ENCODE data around the gene SNPH.

Gene SNPH

DNA sequence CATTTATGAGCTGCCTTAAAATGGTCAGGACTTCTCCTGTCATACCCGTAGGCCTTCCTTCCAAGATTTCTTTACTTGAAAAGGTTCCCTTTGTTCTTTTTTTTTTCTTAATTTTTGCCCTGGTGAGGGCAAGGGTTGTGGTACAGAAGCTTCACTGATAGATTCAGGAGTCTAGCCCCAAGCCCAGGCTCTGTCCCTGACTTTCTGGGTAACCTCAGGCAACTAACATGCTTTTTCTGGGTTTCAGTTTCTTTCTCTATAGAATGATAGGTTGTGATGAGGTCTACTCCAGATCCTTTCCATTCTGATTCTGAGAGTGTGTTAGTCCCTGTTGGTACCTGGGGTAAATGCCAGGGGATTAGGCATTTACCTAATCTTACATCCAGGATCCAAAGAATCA, 21.2 kb downstream of the SNPH start:
- Histone ChIP-seq H3K9me2 (replicated peaks; ENCODE audit: low read depth, low read length) (no peaks in the 10 kb centered on the region), H3K4me2 (ENCODE audit: low read depth, low read length, poor library complexity, severe bottlenecking) (no peak overlapping the region), H3F3A (ENCODE audit: low read depth) (no peaks in the 10 kb centered on the region), H3K9ac (ENCODE audit: low read depth, low read length, poor library complexity, severe bottlenecking) (no peak overlapping the region), H3K4me1 (ENCODE audit: insufficient read depth, low read length, poor library complexity, severe bottlenecking) (no peaks in the 10 kb centered on the region), H3K36me3 (ENCODE audit: insufficient read depth, low read length) (no peaks in the 10 kb centered on the region), H3K9me3 (ENCODE audit: insufficient read depth, low read depth, low read length) (no peaks in the 10 kb centered on the region), H3K27me3 (ENCODE audit: insufficient read depth, low read length, poor library complexity, severe bottlenecking) (no peaks in the 10 kb centered on the region), H3K4me3 (ENCODE audit: low read length, poor library complexity, severe bottlenecking) (no peak overlapping the region), H3K79me2 (ENCODE audit: insufficient read depth, low read length) (no peaks in the 10 kb centered on the region), H4K20me1 (ENCODE audit: insufficient read depth, low read length, poor library complexity, severe bottlenecking) (no peaks in the 10 kb centered on the region), H2AFZ (ENCODE audit: low read length) (no peak overlapping the region)
- TF ChIP-seq EZH2phosphoT487 (IDR thresholded peaks at IDR 0.05; ENCODE audit: borderline replicate concordance) = no peak
- TF ChIP-seq, protein P1, sequence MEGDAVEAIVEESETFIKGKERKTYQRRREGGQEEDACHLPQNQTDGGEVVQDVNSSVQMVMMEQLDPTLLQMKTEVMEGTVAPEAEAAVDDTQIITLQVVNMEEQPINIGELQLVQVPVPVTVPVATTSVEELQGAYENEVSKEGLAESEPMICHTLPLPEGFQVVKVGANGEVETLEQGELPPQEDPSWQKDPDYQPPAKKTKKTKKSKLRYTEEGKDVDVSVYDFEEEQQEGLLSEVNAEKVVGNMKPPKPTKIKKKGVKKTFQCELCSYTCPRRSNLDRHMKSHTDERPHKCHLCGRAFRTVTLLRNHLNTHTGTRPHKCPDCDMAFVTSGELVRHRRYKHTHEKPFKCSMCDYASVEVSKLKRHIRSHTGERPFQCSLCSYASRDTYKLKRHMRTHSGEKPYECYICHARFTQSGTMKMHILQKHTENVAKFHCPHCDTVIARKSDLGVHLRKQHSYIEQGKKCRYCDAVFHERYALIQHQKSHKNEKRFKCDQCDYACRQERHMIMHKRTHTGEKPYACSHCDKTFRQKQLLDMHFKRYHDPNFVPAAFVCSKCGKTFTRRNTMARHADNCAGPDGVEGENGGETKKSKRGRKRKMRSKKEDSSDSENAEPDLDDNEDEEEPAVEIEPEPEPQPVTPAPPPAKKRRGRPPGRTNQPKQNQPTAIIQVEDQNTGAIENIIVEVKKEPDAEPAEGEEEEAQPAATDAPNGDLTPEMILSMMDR (conservative IDR thresholded peaks at IDR 0.05; ENCODE audit: low read length) = no peak

DNA sequence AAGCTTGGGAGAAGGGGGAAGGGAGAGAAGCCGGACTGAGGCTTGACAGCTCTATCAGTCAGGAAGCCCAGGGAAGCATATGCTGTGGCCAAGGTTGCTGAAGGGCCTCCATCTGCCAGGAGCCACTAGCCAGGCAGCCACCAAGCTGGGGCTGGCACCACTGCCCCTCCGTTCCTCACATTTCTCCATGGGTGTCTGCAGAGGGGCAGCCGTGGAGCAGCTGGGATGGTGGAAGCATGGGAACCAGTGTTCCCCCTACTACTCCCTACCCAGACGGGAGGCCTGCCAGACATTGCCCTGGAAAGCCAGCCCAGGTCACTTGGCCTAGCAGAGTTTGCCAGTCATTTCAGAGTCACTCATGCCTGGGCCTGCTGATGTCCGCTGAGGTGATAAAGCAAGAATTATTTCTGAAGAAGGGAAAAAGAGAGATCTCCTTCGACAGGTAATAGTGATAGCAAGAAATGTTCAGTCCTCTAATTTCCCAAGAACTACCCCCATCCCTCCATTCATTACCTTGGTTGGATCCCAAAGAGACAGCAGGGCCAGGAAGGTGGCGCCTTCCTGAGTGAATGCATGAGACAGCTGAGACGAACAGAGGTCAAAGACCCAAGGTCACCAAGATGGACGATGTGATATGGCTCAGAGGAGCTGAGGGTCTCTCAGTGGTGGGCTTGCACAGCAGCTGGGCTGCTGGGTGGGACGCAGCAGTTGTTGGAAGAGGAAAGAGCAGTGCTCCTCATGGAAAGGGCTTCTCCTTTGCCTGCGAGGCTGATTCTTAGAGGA, 21.9 kb downstream of the SNPH start:
- H3K9me2 ChIP-seq (replicated peaks; ENCODE audit: low read depth, low read length) = no peaks in the 10 kb centered on the region
- no peaks in the 10 kb centered on the region for H3K27me3 ChIP-seq (ENCODE audit: insufficient read depth, low read length, poor library complexity, severe bottlenecking)
- no peak for TF ChIP-seq EZH2phosphoT487 (IDR thresholded peaks at IDR 0.05; ENCODE audit: borderline replicate concordance)
- TF ChIP-seq, protein P1 (conservative IDR thresholded peaks at IDR 0.05; ENCODE audit: low read length) = no peak

DNA sequence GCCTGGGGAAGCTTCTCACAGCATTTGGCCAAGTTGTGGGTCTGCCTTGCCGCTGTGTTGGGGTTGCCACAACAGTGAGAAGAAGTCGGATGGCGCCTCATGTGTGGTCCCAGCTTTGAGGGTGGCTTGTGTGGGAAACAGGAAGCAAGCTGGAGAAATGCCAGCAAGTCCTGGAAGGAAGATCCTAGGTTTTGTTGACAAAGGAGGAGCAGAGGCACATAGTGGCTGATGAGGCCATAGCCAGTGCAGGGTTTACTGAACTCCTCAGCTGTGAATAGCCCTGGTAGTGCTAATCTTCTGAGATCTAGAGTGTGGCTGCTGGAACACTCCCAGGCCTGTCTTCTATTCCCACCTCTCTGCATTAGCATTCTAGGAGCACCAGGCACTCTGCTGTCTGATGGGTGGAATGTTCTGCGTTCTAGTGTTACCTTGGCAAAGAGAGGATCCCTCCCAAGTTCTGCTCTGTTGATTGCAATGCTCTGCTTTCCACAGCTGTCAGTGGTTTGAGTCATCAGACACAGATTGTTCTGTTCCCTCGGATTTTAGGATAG, 25.2 kb downstream of the SNPH start:
- no peak overlapping the region for H3K4me3 ChIP-seq (ENCODE audit: low read length, poor library complexity, severe bottlenecking)
- no peaks in the 10 kb centered on the region for H4K20me1 ChIP-seq (ENCODE audit: insufficient read depth, low read length, poor library complexity, severe bottlenecking)
- H3K9me2 ChIP-seq (replicated peaks; ENCODE audit: low read depth, low read length) = no peaks in the 10 kb centered on the region
- no peaks in the 10 kb centered on the region for H3K79me2 ChIP-seq (ENCODE audit: insufficient read depth, low read length)
- H3K27me3 ChIP-seq (ENCODE audit: insufficient read depth, low read length, poor library complexity, severe bottlenecking) = no peaks in the 10 kb centered on the region
- H3K9me3 ChIP-seq (ENCODE audit: insufficient read depth, low read depth, low read length) = no peaks in the 10 kb centered on the region
- H3K4me2 ChIP-seq (ENCODE audit: low read depth, low read length, poor library complexity, severe bottlenecking) = no peak overlapping the region
- TF ChIP-seq EZH2phosphoT487 (IDR thresholded peaks at IDR 0.05; ENCODE audit: borderline replicate concordance) = no peak
- TF ChIP-seq, protein P1 (conservative IDR thresholded peaks at IDR 0.05; ENCODE audit: low read length) = no peak
- no peaks in the 10 kb centered on the region for H3K4me1 ChIP-seq (ENCODE audit: insufficient read depth, low read length, poor library complexity, severe bottlenecking)
- H2AFZ ChIP-seq (ENCODE audit: low read length) = no peak overlapping the region
- no peaks in the 10 kb centered on the region for H3F3A ChIP-seq (ENCODE audit: low read depth)
- no peaks in the 10 kb centered on the region for H3K36me3 ChIP-seq (ENCODE audit: insufficient read depth, low read length)
- no peak overlapping the region for H3K9ac ChIP-seq (ENCODE audit: low read depth, low read length, poor library complexity, severe bottlenecking)

More for the DNA sequence above, 21.9 kb downstream of the SNPH start:
- Histone ChIP-seq H4K20me1 (ENCODE audit: insufficient read depth, low read length, poor library complexity, severe bottlenecking) (no peaks in the 10 kb centered on the region), H3K4me1 (ENCODE audit: insufficient read depth, low read length, poor library complexity, severe bottlenecking) (no peaks in the 10 kb centered on the region), H3F3A (ENCODE audit: low read depth) (no peaks in the 10 kb centered on the region), H3K4me2 (ENCODE audit: low read depth, low read length, poor library complexity, severe bottlenecking) (no peak overlapping the region), H3K4me3 (ENCODE audit: low read length, poor library complexity, severe bottlenecking) (no peak overlapping the region), H3K9ac (ENCODE audit: low read depth, low read length, poor library complexity, severe bottlenecking) (no peak overlapping the region), H2AFZ (ENCODE audit: low read length) (no peak overlapping the region), H3K79me2 (ENCODE audit: insufficient read depth, low read length) (no peaks in the 10 kb centered on the region), H3K36me3 (ENCODE audit: insufficient read depth, low read length) (no peaks in the 10 kb centered on the region), H3K9me3 (ENCODE audit: insufficient read depth, low read depth, low read length) (no peaks in the 10 kb centered on the region)
